ENCODE measurements around the gene CAPN9.
"Not testable (repeated sequence)": the region's sequence is repeated elsewhere in the genome, so short reads cannot be mapped to it uniquely, and the experiment has no call there.

The CAPN9 gene

GRCh38 chr1:230747127-230747730 is at the start of gene CAPN9:
TSS of gene CAPN9 (plus strand) at chr1:230747388. CDS start at chr1:230747497, 109 bp downstream.
- TF ChIP-seq CTCF (IDR thresholded peaks at IDR 0.05; ENCODE audit: low read depth, low read length, missing control alignments): no peak
- no peak within 1 kb of the TSS for H3K4me3 ChIP-seq (replicated peaks; ENCODE audit: low read depth, low read length)
- no peak for DNase-seq (ENCODE audit: extremely low read depth, low read depth)

GRCh38 chr1:230698130-230698529 is 49.1 kb upstream of the CAPN9 start:
- H3K4me3 ChIP-seq (replicated peaks; ENCODE audit: low read depth, low read length): no peak overlapping the region
- no peak for DNase-seq (ENCODE audit: extremely low read depth, low read depth)
- TF ChIP-seq CTCF (IDR thresholded peaks at IDR 0.05; ENCODE audit: low read depth, low read length, missing control alignments): no peak

GRCh38 chr1:230698964-230699363 is 48.2 kb upstream of the CAPN9 start:
- not testable (repeated sequence) for H3K4me3 ChIP-seq (replicated peaks; ENCODE audit: low read depth, low read length); DNase-seq (ENCODE audit: extremely low read depth, low read depth)

- no peak for TF ChIP-seq CTCF (IDR thresholded peaks at IDR 0.05; ENCODE audit: low read depth, low read length, missing control alignments)
- no peak overlapping the region for H3K4me3 ChIP-seq (replicated peaks; ENCODE audit: low read depth, low read length)
- DNase-seq (ENCODE audit: extremely low read depth, low read depth): no peak
Observed at GRCh38 chr1:230699716-230700115, 47.5 kb upstream of the CAPN9 start.

- TF ChIP-seq CTCF (IDR thresholded peaks at IDR 0.05; ENCODE audit: low read depth, low read length, missing control alignments): no peak
- no peak for DNase-seq (ENCODE audit: extremely low read depth, low read depth)
- H3K4me3 ChIP-seq (replicated peaks; ENCODE audit: low read depth, low read length): no peak overlapping the region
Observed at GRCh38 chr1:230700132-230700531, 47.1 kb upstream of the CAPN9 start.

GRCh38 chr1:230701434-230701833 is 45.8 kb upstream of the CAPN9 start:
- H3K4me3 ChIP-seq (replicated peaks; ENCODE audit: low read depth, low read length): no peak overlapping the region
- no peak for TF ChIP-seq CTCF (IDR thresholded peaks at IDR 0.05; ENCODE audit: low read depth, low read length, missing control alignments)
- no peak for DNase-seq (ENCODE audit: extremely low read depth, low read depth)

GRCh38 chr1:230701895-230702768 is 45.1 kb upstream of the CAPN9 start:
- no peak for DNase-seq (ENCODE audit: extremely low read depth, low read depth)
- no peak overlapping the region for H3K4me3 ChIP-seq (replicated peaks; ENCODE audit: low read depth, low read length)
- no peak for TF ChIP-seq CTCF (IDR thresholded peaks at IDR 0.05; ENCODE audit: low read depth, low read length, missing control alignments)

All from HFF-Myc (cell line).